Tibial nerve (tissue), 4 donors: Measurements from ENCODE around the gene CHL1. TPM values are rescaled to one million over a fixed set of nuclear protein-coding genes. Genes with fewer than 3 reads are reported as not detected.

Experiments used
- DNase-seq, 2 donors: peaks; one replicate each; pipeline ENCODE4 v3.0.0-alpha.2; 2019; ENCODE audit warnings: low spot score in 2 of 2
- H3K27ac ChIP-seq, 4 donors: fragments of 200-600 bp; sonication (generic) in 3 of 4; one replicate each; pipeline ENCODE4 v1.5.1; 2017 to 2019; ENCODE audit warnings: mild to moderate bottlenecking in 1 of 4
- H3K27me3 ChIP-seq, 2 donors: fragments of 200-600 bp; sonication (generic) in 1 of 2; one replicate each; pipeline versions ENCODE4 v1.5.1 to v1.6.0; 2017 to 2019
- H3K36me3 ChIP-seq, 3 donors: fragments of 200-600 bp; sonication (generic); one replicate each; pipeline ENCODE4 v1.5.1; 2018 to 2019
- H3K4me1 ChIP-seq, 4 donors: fragments of 200-600 bp; sonication (generic) in 3 of 4; one replicate each; pipeline ENCODE4 v1.5.1; 2017 to 2019
- H3K4me3 ChIP-seq, 4 donors: fragments of 200-600 bp; sonication (generic) in 3 of 4; one replicate each; pipeline ENCODE4 v1.5.1; 2017 to 2019; ENCODE audit warnings: mild to moderate bottlenecking in 1 of 4, moderate library complexity in 1 of 4
- H3K9me3 ChIP-seq, 4 donors: fragments of 200-600 bp; sonication (generic) in 3 of 4; one replicate each; pipeline ENCODE4 v1.5.1; 2017 to 2019
- EP300 ChIP-seq, 2 donors: sonication (generic); formaldehyde crosslinking; IDR thresholded peaks; one replicate each; pipeline ENCODE4 v1.6.1; 2017; ENCODE audit warnings: antibody characterized with exemption in 2 of 2, mild to moderate bottlenecking in 1 of 2
- POLR2A ChIP-seq, 2 donors: fragments of 450-650 bp; IDR thresholded peaks; one replicate each; pipeline ENCODE4 v1.6.1; 2017; ENCODE audit warnings: antibody characterized with exemption in 2 of 2, mild to moderate bottlenecking in 2 of 2, moderate library complexity in 2 of 2
- WGBS, 2 donors: methylation state at CpG; one replicate each; pipeline ENCODE4 v1.1.5; 2018; 5-methylcytosine and 5-hydroxymethylcytosine counted together
- total RNA-seq, 4 donors: library from RNA; depleted of rRNA; stranded (reverse); fragments of >200 nt; gene quantifications; one replicate each; pipeline ENCODE4 v1.1.0, GENCODE V29; 2016
- TF ChIP-seq, protein P1 (sequence below), 5 experiments: fragments of 200-600 bp in 3 of 5; fragments of 450-650 bp in 2 of 5; sonication (generic) in 3 of 5; IDR thresholded peaks; one replicate each; pipeline ENCODE4 v1.5.1; 2016 to 2019; ENCODE audit warnings: antibody characterized with exemption in 5 of 5, mild to moderate bottlenecking in 3 of 5, moderate library complexity in 2 of 5

CHL1 gene
- total RNA-seq, 4 donors from 2014 or later: 156 to 290 (median 235) TPM

DNA sequence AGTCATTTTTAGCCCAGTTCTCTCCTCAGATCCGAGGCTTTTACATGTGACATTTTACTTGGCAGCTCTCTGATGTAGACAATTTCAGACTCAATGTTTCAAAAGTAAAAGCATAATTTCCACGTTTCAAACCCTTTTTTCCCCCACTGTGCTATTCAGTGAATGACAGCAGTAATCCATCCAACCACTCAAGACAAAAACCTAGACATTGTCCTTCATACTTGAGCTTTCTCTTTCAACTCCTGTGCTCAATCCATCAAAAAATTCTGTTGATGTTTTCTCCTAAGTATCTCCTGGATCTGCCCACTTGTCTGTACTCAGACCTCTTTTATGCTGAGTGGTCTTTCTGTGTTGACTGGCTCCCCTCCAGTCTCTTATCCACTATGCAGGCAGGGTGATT lies 214.7 kb downstream of the CHL1 start:
- no peaks in the 10 kb centered on the region for H3K36me3 ChIP-seq
- H3K27me3 ChIP-seq: no peaks in the 10 kb centered on the region
- DNase-seq: no peak
- no peaks in the 10 kb centered on the region for H3K9me3 ChIP-seq
- no peak overlapping the region for H3K27ac ChIP-seq
- TF ChIP-seq, protein P1, sequence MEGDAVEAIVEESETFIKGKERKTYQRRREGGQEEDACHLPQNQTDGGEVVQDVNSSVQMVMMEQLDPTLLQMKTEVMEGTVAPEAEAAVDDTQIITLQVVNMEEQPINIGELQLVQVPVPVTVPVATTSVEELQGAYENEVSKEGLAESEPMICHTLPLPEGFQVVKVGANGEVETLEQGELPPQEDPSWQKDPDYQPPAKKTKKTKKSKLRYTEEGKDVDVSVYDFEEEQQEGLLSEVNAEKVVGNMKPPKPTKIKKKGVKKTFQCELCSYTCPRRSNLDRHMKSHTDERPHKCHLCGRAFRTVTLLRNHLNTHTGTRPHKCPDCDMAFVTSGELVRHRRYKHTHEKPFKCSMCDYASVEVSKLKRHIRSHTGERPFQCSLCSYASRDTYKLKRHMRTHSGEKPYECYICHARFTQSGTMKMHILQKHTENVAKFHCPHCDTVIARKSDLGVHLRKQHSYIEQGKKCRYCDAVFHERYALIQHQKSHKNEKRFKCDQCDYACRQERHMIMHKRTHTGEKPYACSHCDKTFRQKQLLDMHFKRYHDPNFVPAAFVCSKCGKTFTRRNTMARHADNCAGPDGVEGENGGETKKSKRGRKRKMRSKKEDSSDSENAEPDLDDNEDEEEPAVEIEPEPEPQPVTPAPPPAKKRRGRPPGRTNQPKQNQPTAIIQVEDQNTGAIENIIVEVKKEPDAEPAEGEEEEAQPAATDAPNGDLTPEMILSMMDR (IDR thresholded peaks at IDR 0.05): no peak
- no peak for TF ChIP-seq POLR2A (IDR thresholded peaks at IDR 0.05)
- TF ChIP-seq EP300 (IDR thresholded peaks at IDR 0.05): no peak
- no peak overlapping the region for H3K4me3 ChIP-seq
- H3K4me1 ChIP-seq: no peaks in the 10 kb centered on the region
- 21 to 23% methylated on average over 2 of the region's 2 CpGs for WGBS, 2 donors

DNA sequence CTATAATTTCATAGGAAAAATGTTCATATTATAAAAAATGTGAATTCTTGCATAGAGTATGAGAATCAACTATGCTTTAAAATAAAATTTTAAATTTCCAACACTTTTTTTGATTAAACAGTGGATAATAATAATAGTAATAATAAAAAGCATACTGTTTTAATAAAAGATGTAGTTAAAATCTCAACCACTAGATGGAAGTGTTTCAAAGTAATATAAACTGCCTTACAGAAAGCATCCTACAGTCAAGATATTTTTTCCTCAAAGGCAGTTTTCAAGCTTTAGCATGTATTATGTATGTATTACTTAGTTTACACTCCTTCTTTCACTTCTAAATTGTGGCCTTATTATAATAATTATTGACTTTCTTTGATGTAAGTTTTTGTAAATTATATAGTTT lies 217.5 kb downstream of the CHL1 start:
- no peak for DNase-seq
- Histone ChIP-seq H3K4me3 (no peak overlapping the region), H3K9me3 (no peaks in the 10 kb centered on the region), H3K27ac (no peak overlapping the region), H3K4me1 (no peaks in the 10 kb centered on the region), H3K36me3 (no peaks in the 10 kb centered on the region), H3K27me3 (no peaks in the 10 kb centered on the region)
- no peak for TF ChIP-seq POLR2A (IDR thresholded peaks at IDR 0.05)
- TF ChIP-seq, protein P1 (IDR thresholded peaks at IDR 0.05): peak in 2 of 5 experiments; percentile 24 to 32
- TF ChIP-seq EP300 (IDR thresholded peaks at IDR 0.05): no peak

DNA sequence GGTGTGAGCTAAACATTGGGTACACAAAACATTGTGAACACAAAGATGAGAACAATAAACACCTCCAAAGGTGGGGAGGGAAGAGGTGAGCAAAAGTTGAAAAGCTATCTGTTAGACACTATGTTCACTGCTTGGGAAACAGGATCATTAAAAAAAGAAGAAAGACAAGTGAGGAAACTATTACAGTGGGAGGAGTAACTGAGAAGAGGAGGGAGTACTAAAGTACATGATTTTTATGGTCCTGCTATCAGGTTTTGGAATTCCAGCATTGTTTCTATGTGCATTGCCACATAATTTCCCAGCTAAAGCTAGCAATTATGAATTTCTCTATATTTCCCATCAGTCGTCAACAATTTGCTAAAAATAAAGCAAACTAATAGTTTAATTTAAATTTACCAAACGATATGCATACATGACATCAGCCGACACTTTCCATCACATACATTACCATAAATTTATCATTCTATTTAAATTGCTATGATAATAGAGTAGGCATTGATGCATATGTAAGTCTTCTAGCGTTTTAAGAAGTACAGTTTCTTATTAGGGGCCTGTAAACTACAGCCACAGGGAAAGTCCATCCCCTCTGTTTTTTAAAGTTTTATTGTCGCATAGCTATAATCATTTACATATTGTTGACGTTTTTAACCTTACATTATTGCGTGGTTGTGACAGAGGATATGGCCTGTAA lies 221.8 kb downstream of the CHL1 start:
- 70 to 72% methylated on average over 7 of the region's 7 CpGs for WGBS, 2 donors
- H3K4me3 ChIP-seq: no peak overlapping the region
- no peaks in the 10 kb centered on the region for H3K36me3 ChIP-seq
- no peak overlapping the region for H3K27ac ChIP-seq
- DNase-seq: no peak
- H3K9me3 ChIP-seq: no peaks in the 10 kb centered on the region
- H3K27me3 ChIP-seq: no peaks in the 10 kb centered on the region
- H3K4me1 ChIP-seq: no peaks in the 10 kb centered on the region
- TF ChIP-seq, protein P1 (IDR thresholded peaks at IDR 0.05): no peak
- TF ChIP-seq POLR2A (IDR thresholded peaks at IDR 0.05) (no peak), EP300 (IDR thresholded peaks at IDR 0.05) (no peak)

DNA sequence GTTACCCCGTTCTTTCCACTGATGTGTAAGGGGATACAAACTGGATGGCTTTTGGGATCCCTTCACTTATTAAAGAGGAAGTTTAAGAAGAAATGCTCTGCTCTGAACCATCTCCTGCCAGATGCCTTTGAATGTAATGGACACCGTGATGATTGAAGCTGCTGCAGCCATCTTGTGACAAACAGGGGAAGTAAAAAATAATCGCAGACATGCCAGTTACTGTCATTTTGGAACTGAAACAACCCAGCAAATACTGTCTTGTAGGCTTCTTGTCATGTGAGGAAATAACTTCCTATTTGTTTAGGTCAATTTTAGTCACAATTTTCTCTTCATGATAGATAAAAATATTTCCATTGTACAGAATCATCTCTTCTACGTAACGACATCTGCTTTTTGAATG lies 224.0 kb downstream of the CHL1 start:
- 80 to 86% methylated on average over 5 of the region's 5 CpGs for WGBS, 2 donors
- no peak for DNase-seq
- no peaks in the 10 kb centered on the region for H3K36me3 ChIP-seq
- no peaks in the 10 kb centered on the region for H3K9me3 ChIP-seq
- no peaks in the 10 kb centered on the region for H3K4me1 ChIP-seq
- H3K4me3 ChIP-seq: no peak overlapping the region
- TF ChIP-seq, protein P1 (IDR thresholded peaks at IDR 0.05): no peak
- no peak for TF ChIP-seq EP300 (IDR thresholded peaks at IDR 0.05)
- no peaks in the 10 kb centered on the region for H3K27me3 ChIP-seq
- no peak overlapping the region for H3K27ac ChIP-seq

DNA sequence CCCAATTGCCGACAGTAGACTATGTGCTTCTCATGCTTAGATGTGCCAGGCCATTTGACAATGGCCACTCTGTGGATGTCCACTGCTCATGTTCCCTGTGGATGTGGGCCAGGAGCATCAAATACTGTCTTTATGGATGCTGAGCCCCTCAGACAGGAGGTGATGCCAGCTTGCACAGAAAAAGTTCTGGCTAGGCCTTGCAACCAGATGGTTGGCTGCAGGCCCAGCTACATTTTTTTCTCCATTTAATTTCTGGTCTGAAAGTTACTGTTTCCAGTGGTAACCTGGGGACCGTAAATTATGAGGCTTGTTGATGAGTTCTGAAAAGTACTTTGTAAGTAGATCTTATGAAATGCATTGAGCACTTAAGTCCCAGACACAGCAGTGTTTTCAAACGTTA lies 228.5 kb downstream of the CHL1 start:
- TF ChIP-seq, protein P1 (IDR thresholded peaks at IDR 0.05): no peak
- TF ChIP-seq POLR2A (IDR thresholded peaks at IDR 0.05): no peak
- Histone ChIP-seq H3K27ac (no peak overlapping the region), H3K36me3 (no peaks in the 10 kb centered on the region), H3K9me3 (no peaks in the 10 kb centered on the region), H3K27me3 (no peaks in the 10 kb centered on the region), H3K4me1 (no peaks in the 10 kb centered on the region), H3K4me3 (no peak overlapping the region)
- 27 to 33% methylated on average over 3 of the region's 3 CpGs for WGBS, 2 donors
- no peak for DNase-seq
